Upper lobe of left lung (tissue), 4 donors: ENCODE measurements around the gene DMAC2L.

Experiments
- CTCF ChIP-seq, 6 experiments: fragments of 450-650 bp in 4 of 6; fragments of 200-600 bp in 2 of 6; sonication (generic) in 2 of 6; IDR thresholded peaks; one replicate each; pipeline ENCODE4 v1.5.1; 2016 to 2019; ENCODE audit warnings: antibody characterized with exemption in 6 of 6
- POLR2AphosphoS5 ChIP-seq, 2 donors: sonication (generic); formaldehyde crosslinking; IDR thresholded peaks; one replicate each; pipeline ENCODE4 v1.5.1; 2017; ENCODE audit warnings: antibody characterized with exemption in 2 of 2

DNA sequence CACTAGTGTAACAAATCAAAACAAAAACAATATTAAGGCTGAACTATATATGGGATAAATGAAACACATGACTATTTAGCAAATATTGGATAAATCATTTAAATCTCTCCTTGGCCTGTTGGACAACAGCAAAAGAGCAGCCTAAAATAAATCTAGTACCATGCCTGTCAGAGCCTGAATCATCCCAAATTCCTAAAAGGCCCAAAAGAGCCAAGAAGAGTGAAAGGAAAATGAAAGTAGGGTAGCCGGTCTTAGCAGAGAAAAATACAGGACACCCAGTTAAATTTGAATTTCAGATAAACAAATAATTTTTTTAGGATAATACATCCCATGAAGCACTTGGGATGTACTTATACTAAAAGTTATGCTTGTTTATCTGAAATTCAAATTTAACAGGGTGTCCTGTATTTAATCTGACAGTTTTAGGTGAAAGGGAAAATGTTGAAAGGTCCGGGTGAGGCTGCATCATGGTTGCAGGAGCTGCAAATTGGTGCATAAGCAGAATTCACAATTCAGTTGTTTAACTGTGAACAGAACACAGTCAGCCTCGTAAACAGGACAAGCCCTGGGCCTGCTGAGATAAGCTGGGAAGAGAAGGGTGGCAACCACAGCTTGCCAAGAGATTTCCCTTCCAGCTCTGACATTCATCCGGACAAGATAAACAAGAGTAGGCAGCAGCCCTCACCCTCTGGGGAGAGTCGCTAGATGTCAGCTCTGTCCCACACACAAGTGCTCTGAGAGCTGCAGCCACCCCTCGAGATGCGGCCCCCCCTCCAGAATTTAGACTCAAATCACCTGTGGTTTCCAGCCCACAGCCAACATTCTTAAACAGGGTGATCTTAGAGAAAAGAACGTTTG is 30.3 kb downstream of the DMAC2L start:
- TF ChIP-seq CTCF (IDR thresholded peaks at IDR 0.05) (peak in 2 of 6 experiments; percentile 45 to 48), POLR2AphosphoS5 (IDR thresholded peaks at IDR 0.05) (peak; percentile 64 to 92)
